OCI-LY3 (cell line): Measurements from ENCODE around the gene THSD7B.
A peak's percentile ranks its signal among the peaks of the same experiment; 100 is the strongest.

Experiments
- H2AFZ ChIP-seq: fragments of 200-600, 300-600 bp; shearing (Covaris generic); 2 replicates; pipeline ENCODE4 v1.6.0; 2014; ENCODE audit warnings: antibody characterized with exemption, low read depth, low read length
- H3K27ac ChIP-seq: fragments of 200-600, 300-600 bp; sonication (generic); 2 replicates; pipeline ENCODE4 v1.5.1; 2014; ENCODE audit warnings: mild to moderate bottlenecking, low read length, moderate library complexity, mixed read lengths
- H3K27me3 ChIP-seq: fragments of 200-600, 300-600 bp; sonication (generic); 2 replicates; pipeline ENCODE4 v1.6.1; 2014; ENCODE audit warnings: low read depth, low read length, mixed read lengths
- H3K36me3 ChIP-seq: fragments of 200-600, 300-600 bp; sonication (generic); replicated peaks from 2 replicates; pipeline ENCODE3; 2014; ENCODE audit warnings: low read depth, low read length, mixed read lengths
- H3K4me1 ChIP-seq: fragments of 300-600, 200-600 bp; sonication (generic); 2 replicates; pipeline ENCODE4 v1.6.1; 2014; ENCODE audit warnings: low read length, mixed read lengths
- H3K4me2 ChIP-seq: fragments of 200-600, 300-600 bp; sonication (generic); 2 replicates; pipeline ENCODE4 v1.6.1; 2014; ENCODE audit warnings: low read length, mixed read lengths
- H3K4me3 ChIP-seq: fragments of 300-600, 200-600 bp; sonication (generic); 2 replicates; pipeline ENCODE4 v1.5.1; 2014; ENCODE audit warnings: antibody characterized with exemption, mild to moderate bottlenecking, low read length, moderate library complexity
- H3K79me2 ChIP-seq: fragments of 300-600, 200-600 bp; shearing (Covaris generic); 2 replicates; pipeline ENCODE4 v1.6.1; 2014; ENCODE audit warnings: mild to moderate bottlenecking, low read length, mixed read lengths
- H3K9ac ChIP-seq: fragments of 300-600, 200-600 bp; shearing (Covaris generic); 2 replicates; pipeline ENCODE4 v1.6.0; 2014; ENCODE audit warnings: mild to moderate bottlenecking, low read length, moderate library complexity
- H3K9me3 ChIP-seq: fragments of 200-600, 300-600 bp; shearing (Covaris generic); 2 replicates; pipeline ENCODE4 v1.6.1; 2014; ENCODE audit warnings: low read length, mixed read lengths; ENCODE audit not compliant: insufficient read depth
- H4K20me1 ChIP-seq: fragments of 200-600, 300-600 bp; sonication (generic); 2 replicates; pipeline ENCODE4 v1.6.1; 2016; ENCODE audit warnings: low read length, mixed read lengths; ENCODE audit not compliant: insufficient read depth
- EZH2phosphoT487 ChIP-seq: fragments of 200-600 bp; shearing (Covaris generic); IDR thresholded peaks from 2 replicates; pipeline ENCODE4 v1.6.1; 2018; ENCODE audit warnings: antibody characterized with exemption, mixed run types, low read depth
- TF ChIP-seq, protein P1 (sequence below): fragments of 200-600, 300-600 bp; sonication (generic); IDR thresholded peaks from 2 replicates; pipeline ENCODE4 v1.5.1; 2014; ENCODE audit warnings: antibody characterized with exemption, low read length, low read depth

Gene THSD7B

DNA sequence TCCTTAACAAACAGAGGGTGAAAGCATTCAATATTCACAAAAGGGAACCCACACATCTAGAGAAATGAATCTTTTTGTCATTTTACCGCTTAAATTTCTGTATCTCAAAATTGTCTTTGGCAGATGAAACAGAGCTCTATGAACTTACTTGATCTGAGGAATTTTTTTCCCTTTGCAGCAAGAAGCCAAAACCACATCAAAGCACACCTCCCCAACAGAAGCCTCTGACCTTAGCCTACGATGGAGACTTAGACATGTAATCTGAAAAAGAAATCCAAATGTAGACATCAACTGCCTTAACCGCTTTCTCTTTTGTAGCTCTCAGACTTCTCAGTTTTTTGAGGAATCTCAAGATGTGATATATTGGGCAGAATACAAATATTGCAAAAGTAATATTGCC lies 911.0 kb downstream of the THSD7B start:
- Histone ChIP-seq H3K27me3 (no peaks in the 10 kb centered on the region), H2AFZ (no peak overlapping the region), H3K4me3 (no peak overlapping the region), H3K27ac (no peak overlapping the region), H4K20me1 (no peaks in the 10 kb centered on the region), H3K36me3 (no peaks in the 10 kb centered on the region), H3K4me2 (no peak overlapping the region), H3K79me2 (no peaks in the 10 kb centered on the region), H3K4me1 (no peaks in the 10 kb centered on the region), H3K9me3 (no peaks in the 10 kb centered on the region), H3K9ac (no peak overlapping the region)
- TF ChIP-seq EZH2phosphoT487, result no peak
- TF ChIP-seq, protein P1, sequence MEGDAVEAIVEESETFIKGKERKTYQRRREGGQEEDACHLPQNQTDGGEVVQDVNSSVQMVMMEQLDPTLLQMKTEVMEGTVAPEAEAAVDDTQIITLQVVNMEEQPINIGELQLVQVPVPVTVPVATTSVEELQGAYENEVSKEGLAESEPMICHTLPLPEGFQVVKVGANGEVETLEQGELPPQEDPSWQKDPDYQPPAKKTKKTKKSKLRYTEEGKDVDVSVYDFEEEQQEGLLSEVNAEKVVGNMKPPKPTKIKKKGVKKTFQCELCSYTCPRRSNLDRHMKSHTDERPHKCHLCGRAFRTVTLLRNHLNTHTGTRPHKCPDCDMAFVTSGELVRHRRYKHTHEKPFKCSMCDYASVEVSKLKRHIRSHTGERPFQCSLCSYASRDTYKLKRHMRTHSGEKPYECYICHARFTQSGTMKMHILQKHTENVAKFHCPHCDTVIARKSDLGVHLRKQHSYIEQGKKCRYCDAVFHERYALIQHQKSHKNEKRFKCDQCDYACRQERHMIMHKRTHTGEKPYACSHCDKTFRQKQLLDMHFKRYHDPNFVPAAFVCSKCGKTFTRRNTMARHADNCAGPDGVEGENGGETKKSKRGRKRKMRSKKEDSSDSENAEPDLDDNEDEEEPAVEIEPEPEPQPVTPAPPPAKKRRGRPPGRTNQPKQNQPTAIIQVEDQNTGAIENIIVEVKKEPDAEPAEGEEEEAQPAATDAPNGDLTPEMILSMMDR, result no peak

DNA sequence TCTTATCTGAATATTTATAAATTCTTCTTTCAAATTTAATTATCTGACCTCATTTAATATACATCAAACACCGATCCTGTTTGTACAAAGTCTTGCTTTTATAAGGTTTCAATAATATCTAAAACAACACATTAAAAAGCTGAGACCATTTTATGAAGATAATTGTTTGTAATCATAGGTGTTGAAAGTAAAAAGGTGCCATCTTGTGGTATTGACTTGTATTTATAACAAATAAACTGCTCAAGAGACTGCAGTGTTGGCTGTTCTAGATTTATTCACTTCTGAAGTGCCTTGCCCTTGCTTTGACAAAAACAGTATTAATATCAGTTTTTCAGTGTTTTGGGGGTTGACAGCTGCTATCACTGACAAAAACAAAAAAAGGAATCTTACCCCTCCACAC lies 912.1 kb downstream of the THSD7B start:
- Histone ChIP-seq H3K79me2 (no peaks in the 10 kb centered on the region), H3K4me1 (no peaks in the 10 kb centered on the region), H3K27me3 (no peaks in the 10 kb centered on the region), H3K9ac (no peak overlapping the region), H3K36me3 (no peaks in the 10 kb centered on the region), H3K4me2 (no peak overlapping the region), H3K27ac (no peak overlapping the region), H2AFZ (no peak overlapping the region), H3K4me3 (no peak overlapping the region), H4K20me1 (no peaks in the 10 kb centered on the region), H3K9me3 (no peaks in the 10 kb centered on the region)
- TF ChIP-seq EZH2phosphoT487, result no peak
- TF ChIP-seq, protein P1, result peak; percentile 20; the same call in 1 of the 2 replicates

DNA sequence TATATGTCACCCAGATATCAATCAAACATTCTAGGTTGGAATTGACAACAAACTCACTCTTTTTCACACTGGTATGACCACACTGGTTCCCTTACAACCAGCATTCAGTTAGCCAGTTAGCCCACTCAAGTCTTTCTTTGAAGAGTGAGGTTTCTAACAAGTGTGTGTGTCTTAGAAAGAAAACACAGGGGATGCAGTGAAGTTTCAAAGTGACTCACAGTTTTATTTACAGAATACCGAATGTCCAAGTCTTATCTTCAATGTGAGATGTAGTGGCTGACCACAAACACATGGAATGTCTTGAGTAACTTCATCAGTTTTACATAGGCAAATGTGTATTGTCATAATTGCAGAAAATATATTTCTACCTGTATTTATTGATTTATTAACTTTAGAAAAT lies 924.2 kb downstream of the THSD7B start:
- Histone ChIP-seq H2AFZ (no peak overlapping the region), H3K4me3 (no peak overlapping the region), H3K27ac (no peak overlapping the region), H3K9ac (no peak overlapping the region), H3K4me2 (no peak overlapping the region), H3K9me3 (no peaks in the 10 kb centered on the region), H3K27me3 (no peaks in the 10 kb centered on the region), H3K4me1 (no peaks in the 10 kb centered on the region), H4K20me1 (no peaks in the 10 kb centered on the region), H3K36me3 (no peaks in the 10 kb centered on the region), H3K79me2 (no peaks in the 10 kb centered on the region)
- TF ChIP-seq, protein P1, result no peak
- no peak for TF ChIP-seq EZH2phosphoT487

DNA sequence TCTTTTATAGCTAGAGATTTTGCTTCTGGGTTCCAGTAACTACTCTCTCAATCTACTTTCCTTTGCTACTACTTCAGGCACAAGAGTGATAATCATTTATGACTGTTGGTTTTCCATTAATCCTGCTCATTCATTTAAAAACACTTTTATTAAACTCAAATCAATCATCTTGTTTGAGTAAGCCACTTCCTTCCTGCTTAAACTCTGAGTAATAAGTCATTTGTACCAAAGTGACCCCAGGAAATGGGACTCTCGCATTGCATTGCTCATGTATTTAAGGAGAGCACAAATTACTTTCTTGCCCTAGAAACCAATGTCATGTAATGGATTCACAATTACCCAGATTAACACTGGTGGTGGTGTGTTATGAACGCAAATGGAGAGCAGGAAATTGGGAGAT lies 928.2 kb downstream of the THSD7B start:
- Histone ChIP-seq H3K9ac (no peak overlapping the region), H2AFZ (no peak overlapping the region), H3K9me3 (no peaks in the 10 kb centered on the region), H3K4me1 (no peaks in the 10 kb centered on the region), H3K79me2 (no peaks in the 10 kb centered on the region), H3K27ac (no peak overlapping the region), H3K27me3 (no peaks in the 10 kb centered on the region), H3K36me3 (no peaks in the 10 kb centered on the region), H4K20me1 (no peaks in the 10 kb centered on the region), H3K4me3 (no peak overlapping the region), H3K4me2 (no peak overlapping the region)
- no peak for TF ChIP-seq EZH2phosphoT487
- TF ChIP-seq, protein P1, result no peak
